Activated T-cell treated with anti-CD3 and anti-CD28 coated beads, Interleukin-2, amount 50 U/mL, for 24 hours (primary cell): Measurements from ENCODE around the gene COL6A3.

Experiments
- DNase-seq: peaks from one replicate; pipeline ENCODE4 v3.0.0-alpha.2; 2020
- H3K27ac Mint-ChIP-seq: 2 replicates; pipeline ENCODE4 v1.8.0; 2020; ENCODE audit warnings: mild to moderate bottlenecking, mixed read lengths
- H3K27me3 Mint-ChIP-seq: 2 replicates; pipeline ENCODE4 v1.8.0; 2020; ENCODE audit warnings: mixed read lengths
- H3K36me3 Mint-ChIP-seq: 2 replicates; pipeline ENCODE4 v1.8.0; 2020; ENCODE audit warnings: low read depth, mixed read lengths
- H3K4me1 Mint-ChIP-seq: 2 replicates; pipeline ENCODE4 v1.8.0; 2020; ENCODE audit warnings: low read depth, mixed read lengths
- H3K4me3 Mint-ChIP-seq: 2 replicates; pipeline ENCODE4 v1.8.0; 2020; ENCODE audit warnings: mild to moderate bottlenecking, moderate library complexity, mixed read lengths
- H3K9me3 Mint-ChIP-seq: 2 replicates; pipeline ENCODE4 v1.8.0; 2020; ENCODE audit warnings: mixed read lengths

The COL6A3 gene

DNA sequence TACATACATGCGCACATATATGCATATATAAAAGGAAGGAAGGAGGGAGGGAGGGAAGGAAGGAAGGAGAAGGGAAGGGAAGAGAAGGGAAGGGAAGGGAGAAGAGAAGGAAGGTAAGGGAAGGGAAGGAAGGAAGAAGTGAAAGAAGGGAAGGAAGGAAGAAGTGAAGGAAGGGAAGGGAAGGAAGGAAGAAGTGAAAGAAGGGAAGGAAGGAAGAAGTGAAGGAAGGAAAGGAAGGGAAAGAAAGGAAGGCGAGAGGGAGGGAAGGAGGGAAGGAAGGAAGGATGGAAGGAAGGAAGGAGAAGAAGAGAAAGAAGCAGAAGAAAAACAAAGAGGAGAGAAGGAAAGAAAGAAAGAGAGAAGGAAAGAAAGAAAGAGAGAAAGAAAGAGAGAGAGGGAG is 16.9 kb downstream of the COL6A3 start:
- H3K9me3 Mint-ChIP-seq, result no peaks in the 10 kb centered on the region
- H3K36me3 Mint-ChIP-seq, result peaks cover 31% of the 10 kb centered on the region
- H3K4me3 Mint-ChIP-seq, result no peak overlapping the region
- no peak for DNase-seq
- H3K27ac Mint-ChIP-seq, result no peak overlapping the region
- H3K27me3 Mint-ChIP-seq, result no peaks in the 10 kb centered on the region
- no peaks in the 10 kb centered on the region for H3K4me1 Mint-ChIP-seq

DNA sequence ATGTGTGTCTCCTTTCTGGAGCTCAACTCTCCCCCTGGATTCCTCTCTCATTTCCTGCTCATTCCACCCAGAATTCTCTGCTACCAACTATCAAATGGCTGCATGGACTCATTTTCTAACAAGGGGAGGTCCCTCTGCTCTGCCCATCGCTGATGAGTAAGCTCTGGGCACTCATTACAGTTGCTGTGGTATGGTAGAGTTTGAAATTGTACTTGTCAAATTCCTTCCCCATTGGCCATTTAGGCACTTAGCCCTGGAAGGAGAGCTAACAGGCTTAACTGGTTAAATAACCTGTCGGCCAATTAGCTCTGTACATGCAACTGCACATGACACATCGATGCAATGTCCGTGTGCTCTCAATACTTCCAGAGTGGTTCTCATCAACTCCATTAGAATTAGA is 20.4 kb downstream of the COL6A3 start:
- H3K27me3 Mint-ChIP-seq, result no peaks in the 10 kb centered on the region
- H3K27ac Mint-ChIP-seq, result no peak overlapping the region
- peaks cover 31% of the 10 kb centered on the region for H3K36me3 Mint-ChIP-seq
- H3K4me3 Mint-ChIP-seq, result no peak overlapping the region
- no peaks in the 10 kb centered on the region for H3K9me3 Mint-ChIP-seq
- H3K4me1 Mint-ChIP-seq, result no peaks in the 10 kb centered on the region
- no peak for DNase-seq

DNA sequence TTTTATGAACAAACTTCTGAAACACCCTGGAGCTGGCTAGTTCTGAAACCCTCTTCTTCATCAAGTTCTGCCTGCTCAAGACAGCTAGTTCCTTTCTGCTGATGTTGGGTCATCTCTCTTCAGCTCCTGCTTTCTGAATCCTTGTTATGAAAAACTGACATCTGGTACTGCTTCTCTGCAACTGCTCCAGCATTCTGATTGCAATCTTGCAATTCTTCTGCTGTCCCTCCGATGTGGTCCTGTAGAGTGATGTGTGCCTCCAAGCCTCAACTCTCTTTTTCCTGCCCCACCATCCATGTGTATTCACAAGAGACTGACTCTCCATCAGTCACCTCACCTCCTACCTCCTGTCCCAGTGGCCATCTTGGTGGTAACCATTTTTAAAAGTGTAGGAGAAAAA is 21.8 kb downstream of the COL6A3 start:
- H3K4me3 Mint-ChIP-seq, result no peak overlapping the region
- DNase-seq, result no peak
- peaks cover 42% of the 10 kb centered on the region for H3K36me3 Mint-ChIP-seq
- H3K27me3 Mint-ChIP-seq, result no peaks in the 10 kb centered on the region
- H3K27ac Mint-ChIP-seq, result no peak overlapping the region
- H3K9me3 Mint-ChIP-seq, result no peaks in the 10 kb centered on the region
- H3K4me1 Mint-ChIP-seq, result no peaks in the 10 kb centered on the region

DNA sequence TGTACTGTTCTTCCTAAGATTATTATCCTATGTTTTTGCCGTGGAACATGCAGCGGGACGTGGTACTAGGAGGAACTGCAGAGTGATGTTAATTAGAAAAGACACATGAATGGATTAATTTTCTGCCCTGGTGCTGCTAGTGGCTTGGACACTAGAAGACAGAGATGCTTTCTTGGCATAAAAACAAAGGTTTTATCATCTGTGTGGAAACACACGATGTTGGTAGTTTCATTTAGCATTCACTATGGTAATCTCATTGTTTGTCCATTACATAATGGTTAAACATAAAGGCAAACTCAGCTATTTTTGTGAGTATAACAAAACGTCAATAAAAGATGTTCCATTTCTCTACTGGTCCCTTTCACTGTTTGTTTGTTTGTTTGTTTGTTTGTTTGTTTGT is 22.8 kb downstream of the COL6A3 start:
- Mint-ChIP-seq H3K4me3 (no peak overlapping the region), H3K27me3 (no peaks in the 10 kb centered on the region), H3K27ac (no peak overlapping the region), H3K9me3 (no peaks in the 10 kb centered on the region), H3K36me3 (peaks cover 43% of the 10 kb centered on the region), H3K4me1 (no peaks in the 10 kb centered on the region)
- DNase-seq, result no peak

- no peak overlapping the region for H3K4me3 Mint-ChIP-seq
- H3K36me3 Mint-ChIP-seq, result peaks cover 36% of the 10 kb centered on the region
- H3K27me3 Mint-ChIP-seq, result no peaks in the 10 kb centered on the region
- no peak for DNase-seq
- H3K27ac Mint-ChIP-seq, result no peak overlapping the region
- H3K4me1 Mint-ChIP-seq, result no peaks in the 10 kb centered on the region
- H3K9me3 Mint-ChIP-seq, result no peaks in the 10 kb centered on the region
Measured at GRCh38 chr2:237390235-237390634, 23.7 kb downstream of the COL6A3 start.

DNA sequence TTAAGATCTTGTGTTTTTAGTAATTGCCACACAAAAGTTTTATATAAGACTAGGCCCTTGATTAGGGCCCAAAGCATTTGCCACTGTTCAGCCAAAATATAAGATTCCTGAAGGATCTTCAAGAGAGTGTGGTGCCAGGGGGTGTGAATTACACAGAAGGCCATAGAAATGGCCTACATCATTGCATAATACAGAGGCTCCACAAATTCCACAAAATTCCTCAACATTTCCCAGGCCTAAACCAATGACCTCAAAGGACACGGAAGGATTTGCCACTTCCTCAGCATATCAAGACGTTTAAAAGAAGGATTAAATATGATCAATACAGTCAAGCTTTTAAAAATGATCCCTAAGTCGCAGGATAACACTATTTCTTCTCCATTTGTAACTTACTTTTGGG is 24.1 kb downstream of the COL6A3 start:
- no peak for DNase-seq
- peaks cover 32% of the 10 kb centered on the region for H3K36me3 Mint-ChIP-seq
- H3K27ac Mint-ChIP-seq, result no peak overlapping the region
- H3K4me3 Mint-ChIP-seq, result no peak overlapping the region
- no peaks in the 10 kb centered on the region for H3K27me3 Mint-ChIP-seq
- H3K4me1 Mint-ChIP-seq, result no peaks in the 10 kb centered on the region
- H3K9me3 Mint-ChIP-seq, result no peaks in the 10 kb centered on the region

GRCh38 chr2:237388036-237388435 is 25.9 kb downstream of the COL6A3 start:
- Mint-ChIP-seq H3K36me3 (peaks cover 22% of the 10 kb centered on the region), H3K27ac (no peak overlapping the region), H3K9me3 (no peaks in the 10 kb centered on the region), H3K4me1 (no peaks in the 10 kb centered on the region), H3K27me3 (no peaks in the 10 kb centered on the region), H3K4me3 (no peak overlapping the region)
- no peak for DNase-seq

DNA sequence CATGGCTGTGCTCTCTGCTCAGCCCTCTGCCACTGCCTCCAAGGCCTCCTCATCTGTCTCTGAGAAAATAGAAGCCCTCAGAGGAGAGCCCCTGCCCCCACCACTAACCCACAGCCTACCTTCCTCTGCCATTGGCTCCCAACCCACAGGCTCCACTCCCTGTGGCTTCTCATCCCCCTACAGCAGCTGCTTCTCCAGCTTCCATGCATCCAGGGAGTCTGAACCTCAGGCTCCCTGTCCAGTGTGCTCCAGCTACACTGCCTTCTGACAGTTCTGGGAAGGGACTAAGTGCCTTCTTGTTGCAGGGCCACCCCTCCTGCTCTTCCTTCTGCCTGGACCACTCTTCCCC is 29.3 kb downstream of the COL6A3 start:
- Mint-ChIP-seq H3K36me3 (peaks cover 35% of the 10 kb centered on the region), H3K27me3 (no peaks in the 10 kb centered on the region), H3K4me1 (no peaks in the 10 kb centered on the region), H3K27ac (no peak overlapping the region), H3K4me3 (no peak overlapping the region), H3K9me3 (no peaks in the 10 kb centered on the region)
- DNase-seq, result no peak

- H3K36me3 Mint-ChIP-seq, result peaks cover 35% of the 10 kb centered on the region
- H3K4me3 Mint-ChIP-seq, result no peak overlapping the region
- no peaks in the 10 kb centered on the region for H3K27me3 Mint-ChIP-seq
- no peak for DNase-seq
- no peaks in the 10 kb centered on the region for H3K9me3 Mint-ChIP-seq
- H3K27ac Mint-ChIP-seq, result no peak overlapping the region
- H3K4me1 Mint-ChIP-seq, result no peaks in the 10 kb centered on the region
Measured at GRCh38 chr2:237383991-237384671, 29.8 kb downstream of the COL6A3 start.

- Mint-ChIP-seq H3K36me3 (peaks cover 39% of the 10 kb centered on the region), H3K9me3 (no peaks in the 10 kb centered on the region), H3K4me3 (no peak overlapping the region), H3K4me1 (no peaks in the 10 kb centered on the region), H3K27me3 (no peaks in the 10 kb centered on the region), H3K27ac (no peak overlapping the region)
- DNase-seq, result no peak
Measured at GRCh38 chr2:237380768-237381167, 33.2 kb downstream of the COL6A3 start.

DNA sequence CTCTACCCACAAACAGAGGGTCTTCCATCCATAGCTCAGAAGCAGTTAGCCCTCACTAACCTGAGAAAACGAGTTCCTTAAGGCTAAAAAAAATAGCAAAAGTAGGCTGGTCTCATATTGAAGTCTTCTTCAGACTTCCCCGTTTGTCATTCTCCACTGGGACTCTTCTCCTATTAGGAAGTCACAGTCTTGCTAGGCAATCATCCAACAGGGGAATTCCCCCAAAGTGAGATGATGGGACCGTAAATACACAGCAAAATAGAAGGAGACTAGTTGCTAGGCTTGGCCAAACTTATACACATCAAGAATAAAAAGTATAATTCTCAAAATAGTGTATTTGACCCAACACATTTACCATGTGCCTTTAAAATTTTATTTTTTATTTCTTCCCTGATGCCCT is 34.3 kb downstream of the COL6A3 start:
- Mint-ChIP-seq H3K4me1 (no peaks in the 10 kb centered on the region), H3K9me3 (no peaks in the 10 kb centered on the region), H3K4me3 (no peak overlapping the region), H3K36me3 (peaks cover 46% of the 10 kb centered on the region), H3K27me3 (no peaks in the 10 kb centered on the region), H3K27ac (no peak overlapping the region)
- DNase-seq, result no peak

DNA sequence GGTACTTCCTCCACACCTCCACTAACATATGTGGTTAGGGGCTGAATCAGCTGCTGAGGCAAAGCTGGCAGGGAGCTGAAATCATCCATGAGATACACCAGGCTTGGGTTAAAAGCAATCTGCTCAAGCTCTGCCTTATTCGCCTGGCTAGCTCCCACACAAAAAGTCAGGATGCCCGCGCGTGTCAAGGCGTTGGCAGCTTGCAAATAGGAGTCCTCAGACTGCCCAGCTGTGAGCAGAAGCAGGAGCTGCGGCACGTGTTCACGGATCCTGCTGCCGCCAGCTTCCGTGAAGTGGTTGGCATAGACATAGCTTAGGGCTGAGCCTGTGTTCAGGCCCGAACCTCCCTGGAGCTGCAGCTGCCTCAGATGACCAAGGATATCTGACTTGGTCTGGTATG is 35.3 kb downstream of the COL6A3 start:
- no peaks in the 10 kb centered on the region for H3K4me1 Mint-ChIP-seq
- no peaks in the 10 kb centered on the region for H3K9me3 Mint-ChIP-seq
- H3K36me3 Mint-ChIP-seq, result peaks cover 51% of the 10 kb centered on the region
- H3K27ac Mint-ChIP-seq, result no peak overlapping the region
- no peak for DNase-seq
- H3K27me3 Mint-ChIP-seq, result no peaks in the 10 kb centered on the region
- H3K4me3 Mint-ChIP-seq, result no peak overlapping the region

DNA sequence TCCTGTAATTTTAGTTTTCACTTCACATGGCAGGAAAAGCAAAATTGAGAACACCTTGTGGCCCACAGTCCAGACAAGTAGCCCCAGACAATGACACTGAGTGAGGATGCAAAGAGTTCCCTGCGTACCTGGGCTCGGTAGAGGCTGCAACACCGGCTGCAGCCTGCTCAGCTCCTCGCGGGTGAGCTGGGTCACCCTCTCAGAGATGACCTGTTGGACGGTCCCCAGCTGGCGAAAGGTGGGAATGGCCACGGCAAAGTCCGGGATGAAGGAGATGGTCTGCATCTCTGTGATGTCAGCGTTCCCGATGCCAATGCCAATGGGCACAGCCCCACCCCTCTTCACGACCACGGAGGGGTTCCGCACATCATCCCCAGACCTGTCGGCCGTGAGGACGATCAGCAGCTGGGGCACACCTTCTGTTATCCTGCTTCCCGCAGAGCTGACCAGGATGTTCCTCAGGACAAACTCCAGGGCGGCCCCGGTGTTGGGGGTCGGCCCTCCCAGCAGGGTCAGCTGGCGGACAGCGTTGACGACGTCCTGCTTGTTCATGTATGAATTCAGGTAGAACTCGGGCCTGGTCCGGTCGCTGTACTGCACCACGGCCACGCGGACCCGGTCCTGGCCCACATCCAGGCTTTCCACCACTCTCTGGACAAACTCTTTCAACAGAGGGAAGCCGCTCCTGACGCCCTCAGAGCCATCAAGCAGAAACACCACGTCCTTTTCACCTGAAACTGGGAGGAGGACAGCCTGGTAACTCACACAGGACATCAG is 39.5 kb downstream of the COL6A3 start:
- no peak overlapping the region for H3K4me3 Mint-ChIP-seq
- no peaks in the 10 kb centered on the region for H3K27me3 Mint-ChIP-seq
- no peak overlapping the region for H3K27ac Mint-ChIP-seq
- no peak for DNase-seq
- H3K36me3 Mint-ChIP-seq, result peaks cover 65% of the 10 kb centered on the region
- no peaks in the 10 kb centered on the region for H3K9me3 Mint-ChIP-seq
- H3K4me1 Mint-ChIP-seq, result no peaks in the 10 kb centered on the region

DNA sequence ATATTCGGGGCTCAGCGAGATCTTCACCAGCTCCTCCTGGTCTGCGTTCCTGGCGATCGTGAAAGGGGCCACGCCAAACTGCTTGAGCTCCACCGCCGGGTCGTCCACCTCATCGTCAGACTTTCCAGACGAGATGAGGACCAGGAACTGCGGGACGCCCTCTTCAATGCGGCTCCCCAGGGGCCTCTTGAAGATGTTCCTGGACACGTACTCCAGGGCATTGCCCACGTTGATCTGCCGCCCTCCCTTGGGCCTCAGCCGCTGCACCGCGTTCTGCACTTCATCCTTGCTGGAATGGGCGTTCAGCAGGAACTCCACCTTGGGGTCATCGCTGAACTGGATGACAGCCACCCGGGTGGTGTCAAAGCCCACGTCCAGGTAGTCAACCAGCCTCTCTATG is 42.1 kb downstream of the COL6A3 start:
- no peak overlapping the region for H3K4me3 Mint-ChIP-seq
- DNase-seq, result no peak
- H3K27ac Mint-ChIP-seq, result no peak overlapping the region
- H3K27me3 Mint-ChIP-seq, result no peaks in the 10 kb centered on the region
- H3K9me3 Mint-ChIP-seq, result no peaks in the 10 kb centered on the region
- H3K36me3 Mint-ChIP-seq, result peaks cover 80% of the 10 kb centered on the region
- no peaks in the 10 kb centered on the region for H3K4me1 Mint-ChIP-seq

DNA sequence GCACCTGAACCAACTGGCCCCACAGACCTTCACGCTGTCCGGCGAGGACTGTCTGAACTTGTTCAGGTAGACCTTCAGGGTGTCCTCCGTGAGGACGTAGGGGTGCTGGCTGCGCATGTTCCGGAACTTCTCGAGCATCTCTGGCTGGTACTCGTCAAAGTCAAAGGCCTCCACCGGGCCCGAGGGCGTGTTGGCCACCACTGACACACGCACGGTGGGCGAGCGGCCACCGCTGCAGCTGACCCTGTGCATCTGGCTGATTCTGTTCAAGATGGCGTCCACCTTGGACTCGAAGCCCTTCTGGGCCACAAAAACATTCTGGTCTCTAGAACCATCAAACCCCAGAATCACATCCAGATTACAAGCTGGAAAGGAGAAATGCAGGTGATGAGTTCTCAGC is 48.3 kb downstream of the COL6A3 start:
- no peaks in the 10 kb centered on the region for H3K4me1 Mint-ChIP-seq
- H3K36me3 Mint-ChIP-seq, result peaks cover 92% of the 10 kb centered on the region
- H3K9me3 Mint-ChIP-seq, result no peaks in the 10 kb centered on the region
- H3K4me3 Mint-ChIP-seq, result no peak overlapping the region
- DNase-seq, result no peak
- no peak overlapping the region for H3K27ac Mint-ChIP-seq
- no peaks in the 10 kb centered on the region for H3K27me3 Mint-ChIP-seq
